PC-9 (cell line): ENCODE measurements around the gene HMSD.

Experiments used
- CTCF ChIP-seq: fragments of 200-600 bp; sonication (generic); conservative IDR thresholded peaks from 2 replicates; pipeline ENCODE4 v1.6.1; 2017; ENCODE audit warnings: mixed run types, antibody characterized with exemption, mild to moderate bottlenecking, moderate library complexity
- EZH2 ChIP-seq: fragments of 200-600 bp; sonication (generic); IDR thresholded peaks from 2 replicates; pipeline ENCODE4 v1.8.0; 2017; ENCODE audit warnings: antibody characterized with exemption, low read depth

DNA sequence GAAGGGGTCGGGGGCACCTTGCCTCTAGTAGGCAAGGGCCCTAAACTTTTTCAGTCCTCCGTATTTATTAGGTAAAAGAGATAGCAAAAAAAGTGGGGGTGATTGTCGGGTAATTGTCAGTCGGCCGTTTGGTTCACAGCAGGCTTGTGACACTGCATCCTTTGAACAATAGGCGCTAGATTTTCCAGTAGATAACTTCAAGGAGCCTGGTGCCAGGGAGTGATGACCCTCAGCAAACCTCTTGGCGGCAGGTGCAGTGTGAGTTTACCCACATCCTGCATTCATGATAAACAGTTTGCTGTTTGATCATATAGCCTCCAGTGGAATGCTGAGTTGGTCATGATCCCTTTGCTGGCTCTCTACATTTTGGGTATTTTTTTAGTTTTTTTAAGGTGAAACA is 43.6 kb downstream of the HMSD start:
- TF ChIP-seq CTCF (no peak), EZH2 (no peak)
